ENCODE results near the gene FKBP5.
A peak's percentile ranks its signal among the peaks of the same experiment; 100 is the strongest.

The FKBP5 gene

GRCh38 chr6:35592178-35592577, 96.5 kb downstream of the FKBP5 start:
- no peaks in the 10 kb centered on the region for H3K9me3 ChIP-seq (ENCODE audit: control insufficient read depth in 2 of 2, low read length in 2 of 2)
- H3K27ac ChIP-seq (ENCODE audit: low read depth in 2 of 2, low read length in 2 of 2), result no peak overlapping the region
- H3K4me3 ChIP-seq (ENCODE audit: low read length in 2 of 2), result no peak overlapping the region
- peaks cover 2 to 3% of the 10 kb centered on the region in 2 donors for H3K4me1 ChIP-seq (ENCODE audit: control insufficient read depth in 2 of 2, insufficient read depth in 2 of 2, low read length in 2 of 2)
- H3K9ac ChIP-seq (ENCODE audit: low read depth in 1 of 2, low read length in 2 of 2), result no peak overlapping the region
- no peaks in the 10 kb centered on the region for H3K27me3 ChIP-seq (ENCODE audit: control insufficient read depth in 2 of 2, insufficient read depth in 2 of 2, low read length in 2 of 2)
- H3K36me3 ChIP-seq (ENCODE audit: control insufficient read depth in 2 of 2, insufficient read depth in 2 of 2, low read length in 2 of 2), result peaks cover 3 to 41% of the 10 kb centered on the region in 2 donors

GRCh38 chr6:35590622-35591066, 98.1 kb downstream of the FKBP5 start:
- Histone ChIP-seq H3K4me1 (ENCODE audit: control insufficient read depth in 2 of 2, insufficient read depth in 2 of 2, low read length in 2 of 2) (peaks cover 2 to 3% of the 10 kb centered on the region in 2 donors), H3K9me3 (ENCODE audit: control insufficient read depth in 2 of 2, low read length in 2 of 2) (no peaks in the 10 kb centered on the region), H3K9ac (ENCODE audit: low read depth in 1 of 2, low read length in 2 of 2) (no peak overlapping the region), H3K27me3 (ENCODE audit: control insufficient read depth in 2 of 2, insufficient read depth in 2 of 2, low read length in 2 of 2) (no peaks in the 10 kb centered on the region), H3K27ac (ENCODE audit: low read depth in 2 of 2, low read length in 2 of 2) (peak overlapping the region; percentile 7 to 49), H3K36me3 (ENCODE audit: control insufficient read depth in 2 of 2, insufficient read depth in 2 of 2, low read length in 2 of 2) (peaks cover 7 to 45% of the 10 kb centered on the region in 2 donors), H3K4me3 (ENCODE audit: low read length in 2 of 2) (no peak overlapping the region)

- Histone ChIP-seq H3K9ac (ENCODE audit: low read depth in 1 of 2, low read length in 2 of 2) (no peak overlapping the region), H3K27me3 (ENCODE audit: control insufficient read depth in 2 of 2, insufficient read depth in 2 of 2, low read length in 2 of 2) (no peaks in the 10 kb centered on the region), H3K27ac (ENCODE audit: low read depth in 2 of 2, low read length in 2 of 2) (peak overlapping the region in 1 of 2 donors; percentile 49), H3K4me3 (ENCODE audit: low read length in 2 of 2) (no peak overlapping the region), H3K36me3 (ENCODE audit: control insufficient read depth in 2 of 2, insufficient read depth in 2 of 2, low read length in 2 of 2) (peaks cover 5 to 45% of the 10 kb centered on the region in 2 donors), H3K9me3 (ENCODE audit: control insufficient read depth in 2 of 2, low read length in 2 of 2) (no peaks in the 10 kb centered on the region), H3K4me1 (ENCODE audit: control insufficient read depth in 2 of 2, insufficient read depth in 2 of 2, low read length in 2 of 2) (peaks cover 2 to 3% of the 10 kb centered on the region in 2 donors)
These were observed 98.8 kb downstream of the FKBP5 start for GRCh38 chr6:35589904-35590303.

GRCh38 chr6:35589201-35589739, 99.4 kb downstream of the FKBP5 start:
- no peak overlapping the region for H3K9ac ChIP-seq (ENCODE audit: low read depth in 1 of 2, low read length in 2 of 2)
- H3K4me1 ChIP-seq (ENCODE audit: control insufficient read depth in 2 of 2, insufficient read depth in 2 of 2, low read length in 2 of 2), result peaks cover 2 to 3% of the 10 kb centered on the region in 2 donors
- H3K27me3 ChIP-seq (ENCODE audit: control insufficient read depth in 2 of 2, insufficient read depth in 2 of 2, low read length in 2 of 2), result no peaks in the 10 kb centered on the region
- H3K36me3 ChIP-seq (ENCODE audit: control insufficient read depth in 2 of 2, insufficient read depth in 2 of 2, low read length in 2 of 2), result peaks cover 4 to 41% of the 10 kb centered on the region in 2 donors
- no peak overlapping the region for H3K4me3 ChIP-seq (ENCODE audit: low read length in 2 of 2)
- no peaks in the 10 kb centered on the region for H3K9me3 ChIP-seq (ENCODE audit: control insufficient read depth in 2 of 2, low read length in 2 of 2)
- no peak overlapping the region for H3K27ac ChIP-seq (ENCODE audit: low read depth in 2 of 2, low read length in 2 of 2)

GRCh38 chr6:35587167-35587566, 101.5 kb downstream of the FKBP5 start:
- Histone ChIP-seq H3K9ac (ENCODE audit: low read depth in 1 of 2, low read length in 2 of 2) (no peak overlapping the region), H3K27me3 (ENCODE audit: control insufficient read depth in 2 of 2, insufficient read depth in 2 of 2, low read length in 2 of 2) (no peaks in the 10 kb centered on the region), H3K9me3 (ENCODE audit: control insufficient read depth in 2 of 2, low read length in 2 of 2) (no peaks in the 10 kb centered on the region), H3K4me3 (ENCODE audit: low read length in 2 of 2) (no peak overlapping the region), H3K36me3 (ENCODE audit: control insufficient read depth in 2 of 2, insufficient read depth in 2 of 2, low read length in 2 of 2) (peaks cover 8 to 43% of the 10 kb centered on the region in 2 donors), H3K27ac (ENCODE audit: low read depth in 2 of 2, low read length in 2 of 2) (no peak overlapping the region), H3K4me1 (ENCODE audit: control insufficient read depth in 2 of 2, insufficient read depth in 2 of 2, low read length in 2 of 2) (peaks cover 2 to 3% of the 10 kb centered on the region in 2 donors)

- H3K36me3 ChIP-seq (ENCODE audit: control insufficient read depth in 2 of 2, insufficient read depth in 2 of 2, low read length in 2 of 2), result peaks cover 9 to 48% of the 10 kb centered on the region in 2 donors
- no peaks in the 10 kb centered on the region for H3K27me3 ChIP-seq (ENCODE audit: control insufficient read depth in 2 of 2, insufficient read depth in 2 of 2, low read length in 2 of 2)
- no peaks in the 10 kb centered on the region for H3K9me3 ChIP-seq (ENCODE audit: control insufficient read depth in 2 of 2, low read length in 2 of 2)
- H3K4me1 ChIP-seq (ENCODE audit: control insufficient read depth in 2 of 2, insufficient read depth in 2 of 2, low read length in 2 of 2), result peaks cover 2 to 3% of the 10 kb centered on the region in 2 donors
- no peak overlapping the region for H3K27ac ChIP-seq (ENCODE audit: low read depth in 2 of 2, low read length in 2 of 2)
- no peak overlapping the region for H3K4me3 ChIP-seq (ENCODE audit: low read length in 2 of 2)
- H3K9ac ChIP-seq (ENCODE audit: low read depth in 1 of 2, low read length in 2 of 2), result no peak overlapping the region
These were observed 102.2 kb downstream of the FKBP5 start for GRCh38 chr6:35586542-35586941.

GRCh38 chr6:35585658-35586057, 103.1 kb downstream of the FKBP5 start:
- no peaks in the 10 kb centered on the region for H3K9me3 ChIP-seq (ENCODE audit: control insufficient read depth in 2 of 2, low read length in 2 of 2)
- no peaks in the 10 kb centered on the region for H3K27me3 ChIP-seq (ENCODE audit: control insufficient read depth in 2 of 2, insufficient read depth in 2 of 2, low read length in 2 of 2)
- H3K27ac ChIP-seq (ENCODE audit: low read depth in 2 of 2, low read length in 2 of 2), result no peak overlapping the region
- H3K36me3 ChIP-seq (ENCODE audit: control insufficient read depth in 2 of 2, insufficient read depth in 2 of 2, low read length in 2 of 2), result peaks cover 9 to 45% of the 10 kb centered on the region in 2 donors
- peaks cover 0 to 2% of the 10 kb centered on the region in 2 donors for H3K4me1 ChIP-seq (ENCODE audit: control insufficient read depth in 2 of 2, insufficient read depth in 2 of 2, low read length in 2 of 2)
- H3K4me3 ChIP-seq (ENCODE audit: low read length in 2 of 2), result no peak overlapping the region
- H3K9ac ChIP-seq (ENCODE audit: low read depth in 1 of 2, low read length in 2 of 2), result no peak overlapping the region

GRCh38 chr6:35583893-35584688, 104.6 kb downstream of the FKBP5 start:
- Histone ChIP-seq H3K36me3 (ENCODE audit: control insufficient read depth in 2 of 2, insufficient read depth in 2 of 2, low read length in 2 of 2) (peaks cover 12 to 36% of the 10 kb centered on the region in 2 donors), H3K4me3 (ENCODE audit: low read length in 2 of 2) (no peak overlapping the region), H3K4me1 (ENCODE audit: control insufficient read depth in 2 of 2, insufficient read depth in 2 of 2, low read length in 2 of 2) (no peaks in the 10 kb centered on the region), H3K9me3 (ENCODE audit: control insufficient read depth in 2 of 2, low read length in 2 of 2) (no peaks in the 10 kb centered on the region), H3K27ac (ENCODE audit: low read depth in 2 of 2, low read length in 2 of 2) (no peak overlapping the region), H3K27me3 (ENCODE audit: control insufficient read depth in 2 of 2, insufficient read depth in 2 of 2, low read length in 2 of 2) (no peaks in the 10 kb centered on the region), H3K9ac (ENCODE audit: low read depth in 1 of 2, low read length in 2 of 2) (no peak overlapping the region)

- H3K27me3 ChIP-seq (ENCODE audit: control insufficient read depth in 2 of 2, insufficient read depth in 2 of 2, low read length in 2 of 2), result no peaks in the 10 kb centered on the region
- no peaks in the 10 kb centered on the region for H3K9me3 ChIP-seq (ENCODE audit: control insufficient read depth in 2 of 2, low read length in 2 of 2)
- H3K36me3 ChIP-seq (ENCODE audit: control insufficient read depth in 2 of 2, insufficient read depth in 2 of 2, low read length in 2 of 2), result peaks cover 12 to 39% of the 10 kb centered on the region in 2 donors
- no peaks in the 10 kb centered on the region for H3K4me1 ChIP-seq (ENCODE audit: control insufficient read depth in 2 of 2, insufficient read depth in 2 of 2, low read length in 2 of 2)
- H3K27ac ChIP-seq (ENCODE audit: low read depth in 2 of 2, low read length in 2 of 2), result no peak overlapping the region
- H3K4me3 ChIP-seq (ENCODE audit: low read length in 2 of 2), result no peak overlapping the region
- no peak overlapping the region for H3K9ac ChIP-seq (ENCODE audit: low read depth in 1 of 2, low read length in 2 of 2)
These were observed 106.4 kb downstream of the FKBP5 start for GRCh38 chr6:35582315-35582714.

GRCh38 chr6:35581633-35582032, 107.1 kb downstream of the FKBP5 start:
- no peaks in the 10 kb centered on the region for H3K27me3 ChIP-seq (ENCODE audit: control insufficient read depth in 2 of 2, insufficient read depth in 2 of 2, low read length in 2 of 2)
- H3K9ac ChIP-seq (ENCODE audit: low read depth in 1 of 2, low read length in 2 of 2), result no peak overlapping the region
- no peak overlapping the region for H3K27ac ChIP-seq (ENCODE audit: low read depth in 2 of 2, low read length in 2 of 2)
- peaks cover 12 to 39% of the 10 kb centered on the region in 2 donors for H3K36me3 ChIP-seq (ENCODE audit: control insufficient read depth in 2 of 2, insufficient read depth in 2 of 2, low read length in 2 of 2)
- no peaks in the 10 kb centered on the region for H3K9me3 ChIP-seq (ENCODE audit: control insufficient read depth in 2 of 2, low read length in 2 of 2)
- no peak overlapping the region for H3K4me3 ChIP-seq (ENCODE audit: low read length in 2 of 2)
- H3K4me1 ChIP-seq (ENCODE audit: control insufficient read depth in 2 of 2, insufficient read depth in 2 of 2, low read length in 2 of 2), result no peaks in the 10 kb centered on the region
